ENCODE measurements around the gene NR1D1. TPM values are rescaled to one million over a fixed set of nuclear protein-coding genes. Genes with fewer than 3 reads are reported as not detected.

NR1D1 gene
- total and polyA plus RNA-seq, 2 experiments from 2014 or later, result 2.4 to 5.4 TPM

GRCh38 chr17:40087049-40087794, 13.2 kb downstream of the NR1D1 start:
- no peaks in the 10 kb centered on the region; the same call in 1 of the 2 replicates for H3K36me3 ChIP-seq (ENCODE audit: low read depth)
- H3K9me3 ChIP-seq (ENCODE audit: low read depth), result no peaks in the 10 kb centered on the region
- no peaks in the 10 kb centered on the region for H3K9me2 ChIP-seq (ENCODE audit: insufficient read depth)
- H3K9ac ChIP-seq, result no peak overlapping the region
- H3K4me2 ChIP-seq (ENCODE audit: unreplicated experiment), result no peak overlapping the region
- no peaks in the 10 kb centered on the region for H3K79me2 ChIP-seq (ENCODE audit: insufficient read depth)
- DNase-seq, result no peak
- no peaks in the 10 kb centered on the region for H3F3A ChIP-seq (ENCODE audit: insufficient read depth)
- H2AFZ ChIP-seq, result no peak overlapping the region
- no peaks in the 10 kb centered on the region for H4K20me1 ChIP-seq (ENCODE audit: insufficient read depth)
- H3K27me3 ChIP-seq (replicated peaks; ENCODE audit: insufficient read depth), result no peaks in the 10 kb centered on the region
- in situ Hi-C loops (cut with MboI), result no loop called here
- no peak for TF ChIP-seq EZH2phosphoT487 (IDR thresholded peaks at IDR 0.05; ENCODE audit: insufficient read depth, low read depth)
- TF ChIP-seq EZH2 (IDR thresholded peaks at IDR 0.05; ENCODE audit: insufficient read depth, poor library complexity, severe bottlenecking), result no peak
- H3K4me1 ChIP-seq (ENCODE audit: insufficient read depth), result no peaks in the 10 kb centered on the region
- WGBS, 2 experiments (ENCODE audit: low coverage in 1 of 2, low lambda C conversion rate in 2 of 2, missing lambda C conversion rate in 2 of 2), result 67 to 73% methylated on average over 6 of the region's 6 CpGs
- no peak overlapping the region for H3K4me3 ChIP-seq
- no peak overlapping the region for H3K27ac ChIP-seq

- no peaks in the 10 kb centered on the region for H4K20me1 ChIP-seq (ENCODE audit: insufficient read depth)
- in situ Hi-C loops (cut with MboI), result no loop called here
- no peaks in the 10 kb centered on the region for H3K9me2 ChIP-seq (ENCODE audit: insufficient read depth)
- no peak overlapping the region for H3K4me2 ChIP-seq (ENCODE audit: unreplicated experiment)
- no peak for TF ChIP-seq EZH2phosphoT487 (IDR thresholded peaks at IDR 0.05; ENCODE audit: insufficient read depth, low read depth)
- no peak for TF ChIP-seq EZH2 (IDR thresholded peaks at IDR 0.05; ENCODE audit: insufficient read depth, poor library complexity, severe bottlenecking)
- peak; percentile 60 for DNase-seq
- no peak overlapping the region for H3K9ac ChIP-seq
- no peaks in the 10 kb centered on the region for H3K9me3 ChIP-seq (ENCODE audit: low read depth)
- H3K27ac ChIP-seq, result no peak overlapping the region
- no peak overlapping the region for H3K4me3 ChIP-seq
- H2AFZ ChIP-seq, result no peak overlapping the region
- no peaks in the 10 kb centered on the region for H3K27me3 ChIP-seq (replicated peaks; ENCODE audit: insufficient read depth)
- H3K79me2 ChIP-seq (ENCODE audit: insufficient read depth), result no peaks in the 10 kb centered on the region
- H3K4me1 ChIP-seq (ENCODE audit: insufficient read depth), result no peaks in the 10 kb centered on the region
- H3F3A ChIP-seq (ENCODE audit: insufficient read depth), result no peaks in the 10 kb centered on the region
- 54 to 57% methylated on average over 17 of the region's 17 CpGs for WGBS, 2 experiments (ENCODE audit: low coverage in 1 of 2, low lambda C conversion rate in 2 of 2, missing lambda C conversion rate in 2 of 2)
- no peaks in the 10 kb centered on the region; the same call in 1 of the 2 replicates for H3K36me3 ChIP-seq (ENCODE audit: low read depth)
Observed at GRCh38 chr17:40086150-40087044, 14.0 kb downstream of the NR1D1 start.

GRCh38 chr17:40084477-40084876, 15.9 kb downstream of the NR1D1 start:
- H3K4me2 ChIP-seq (ENCODE audit: unreplicated experiment), result no peak overlapping the region
- no peak for DNase-seq
- TF ChIP-seq EZH2 (IDR thresholded peaks at IDR 0.05; ENCODE audit: insufficient read depth, poor library complexity, severe bottlenecking), result no peak
- no peaks in the 10 kb centered on the region; the same call in 1 of the 2 replicates for H3K36me3 ChIP-seq (ENCODE audit: low read depth)
- H3K4me3 ChIP-seq, result no peak overlapping the region
- H3K4me1 ChIP-seq (ENCODE audit: insufficient read depth), result no peaks in the 10 kb centered on the region
- no peaks in the 10 kb centered on the region for H3K9me2 ChIP-seq (ENCODE audit: insufficient read depth)
- no peak overlapping the region for H3K27ac ChIP-seq
- 84 to 91% methylated on average over 14 of the region's 14 CpGs for WGBS, 2 experiments (ENCODE audit: low coverage in 1 of 2, low lambda C conversion rate in 2 of 2, missing lambda C conversion rate in 2 of 2)
- H4K20me1 ChIP-seq (ENCODE audit: insufficient read depth), result no peaks in the 10 kb centered on the region
- no peaks in the 10 kb centered on the region for H3K9me3 ChIP-seq (ENCODE audit: low read depth)
- H3K27me3 ChIP-seq (replicated peaks; ENCODE audit: insufficient read depth), result no peaks in the 10 kb centered on the region
- in situ Hi-C loops (cut with MboI), result no loop called here
- no peaks in the 10 kb centered on the region for H3K79me2 ChIP-seq (ENCODE audit: insufficient read depth)
- H2AFZ ChIP-seq, result no peak overlapping the region
- H3F3A ChIP-seq (ENCODE audit: insufficient read depth), result no peaks in the 10 kb centered on the region
- H3K9ac ChIP-seq, result no peak overlapping the region

- no peaks in the 10 kb centered on the region for H4K20me1 ChIP-seq (ENCODE audit: insufficient read depth)
- in situ Hi-C loops (cut with MboI), result no loop called here
Observed at GRCh38 chr17:40079545-40079944, 20.8 kb downstream of the NR1D1 start.

More at GRCh38 chr17:40079545-40079944, 20.8 kb downstream of the NR1D1 start:
- 83 to 89% methylated on average over 3 of the region's 3 CpGs for WGBS, 2 experiments (ENCODE audit: low coverage in 1 of 2, low lambda C conversion rate in 2 of 2, missing lambda C conversion rate in 2 of 2)
- Histone ChIP-seq H3K79me2 (ENCODE audit: insufficient read depth) (0 out of 2 replicates have a peak, but pooled peaks cover 9% of the 10 kb centered on the region), H2AFZ (no peak overlapping the region), H3F3A (ENCODE audit: insufficient read depth) (no peaks in the 10 kb centered on the region), H3K4me1 (ENCODE audit: insufficient read depth) (peaks cover 9% of the 10 kb centered on the region), H3K36me3 (ENCODE audit: low read depth) (no peaks in the 10 kb centered on the region; the same call in 1 of the 2 replicates), H3K27ac (no peak overlapping the region), H3K9me2 (ENCODE audit: insufficient read depth) (no peaks in the 10 kb centered on the region), H3K9me3 (ENCODE audit: low read depth) (no peaks in the 10 kb centered on the region), H3K9ac (no peak overlapping the region), H3K4me2 (ENCODE audit: unreplicated experiment) (no peak overlapping the region), H3K27me3 (replicated peaks; ENCODE audit: insufficient read depth) (no peaks in the 10 kb centered on the region), H3K4me3 (no peak overlapping the region)
- TF ChIP-seq EZH2phosphoT487 (IDR thresholded peaks at IDR 0.05; ENCODE audit: insufficient read depth, low read depth) (no peak), EZH2 (IDR thresholded peaks at IDR 0.05; ENCODE audit: insufficient read depth, poor library complexity, severe bottlenecking) (no peak)
- DNase-seq, result no peak
